ENCODE measurements around the gene DRC7.

DNA sequence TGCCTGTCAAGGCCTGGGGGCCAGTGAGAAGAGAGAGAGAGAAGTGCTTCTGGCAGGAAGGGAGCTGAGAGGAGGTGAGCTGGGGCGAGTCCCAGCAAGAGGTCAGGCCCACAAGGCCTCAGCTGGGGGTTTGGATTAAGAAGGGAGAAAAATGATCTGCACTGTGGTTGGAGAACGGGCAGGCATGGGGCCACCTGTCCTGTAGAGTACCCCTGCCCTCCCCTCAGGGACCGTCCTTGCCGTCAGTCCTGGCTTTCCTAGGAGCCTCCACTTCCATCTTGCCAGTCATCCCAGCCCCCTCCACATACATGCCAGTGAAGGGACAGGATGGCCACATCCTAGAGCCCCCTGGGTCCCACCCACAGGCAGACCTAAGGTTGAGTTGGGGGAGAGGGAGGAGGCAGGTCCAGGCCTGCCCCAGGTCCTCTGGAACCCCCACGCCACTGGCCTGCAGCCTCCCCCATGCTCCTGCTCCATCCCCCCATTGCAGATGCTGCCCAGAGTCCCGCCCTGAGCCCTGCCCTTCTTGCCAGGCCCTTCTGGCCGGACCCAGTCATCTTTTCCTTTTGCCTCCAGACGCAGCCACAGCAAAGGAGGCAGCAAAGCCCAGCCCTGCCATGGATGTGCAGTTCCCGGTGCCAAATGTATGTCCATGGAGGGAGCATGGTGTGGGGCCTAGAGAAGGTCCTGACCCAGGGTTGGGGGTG, 59.9 kb downstream of the DRC7 start:
- TF ChIP-seq, protein P1, sequence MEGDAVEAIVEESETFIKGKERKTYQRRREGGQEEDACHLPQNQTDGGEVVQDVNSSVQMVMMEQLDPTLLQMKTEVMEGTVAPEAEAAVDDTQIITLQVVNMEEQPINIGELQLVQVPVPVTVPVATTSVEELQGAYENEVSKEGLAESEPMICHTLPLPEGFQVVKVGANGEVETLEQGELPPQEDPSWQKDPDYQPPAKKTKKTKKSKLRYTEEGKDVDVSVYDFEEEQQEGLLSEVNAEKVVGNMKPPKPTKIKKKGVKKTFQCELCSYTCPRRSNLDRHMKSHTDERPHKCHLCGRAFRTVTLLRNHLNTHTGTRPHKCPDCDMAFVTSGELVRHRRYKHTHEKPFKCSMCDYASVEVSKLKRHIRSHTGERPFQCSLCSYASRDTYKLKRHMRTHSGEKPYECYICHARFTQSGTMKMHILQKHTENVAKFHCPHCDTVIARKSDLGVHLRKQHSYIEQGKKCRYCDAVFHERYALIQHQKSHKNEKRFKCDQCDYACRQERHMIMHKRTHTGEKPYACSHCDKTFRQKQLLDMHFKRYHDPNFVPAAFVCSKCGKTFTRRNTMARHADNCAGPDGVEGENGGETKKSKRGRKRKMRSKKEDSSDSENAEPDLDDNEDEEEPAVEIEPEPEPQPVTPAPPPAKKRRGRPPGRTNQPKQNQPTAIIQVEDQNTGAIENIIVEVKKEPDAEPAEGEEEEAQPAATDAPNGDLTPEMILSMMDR (IDR thresholded peaks at IDR 0.05; ENCODE audit: poor library complexity, severe bottlenecking) = no peak
- TF ChIP-seq EP300 (conservative IDR thresholded peaks at IDR 0.05; ENCODE audit: poor library complexity, severe bottlenecking) (no peak), POLR2AphosphoS5 (IDR thresholded peaks at IDR 0.05) (no peak), EZH2 (IDR thresholded peaks at IDR 0.05; ENCODE audit: borderline replicate concordance, insufficient read depth, low read length, poor library complexity, severe bottlenecking) (no peak)

Measured in neural cell (in vitro differentiated cells).